Measurements from ENCODE around the gene CD226.
A peak's percentile ranks its signal among the peaks of the same experiment; 100 is the strongest.
"Not testable (repeated sequence)": the region's sequence is repeated elsewhere in the genome, so short reads cannot be mapped to it uniquely, and the experiment has no call there.

Gene CD226

DNA sequence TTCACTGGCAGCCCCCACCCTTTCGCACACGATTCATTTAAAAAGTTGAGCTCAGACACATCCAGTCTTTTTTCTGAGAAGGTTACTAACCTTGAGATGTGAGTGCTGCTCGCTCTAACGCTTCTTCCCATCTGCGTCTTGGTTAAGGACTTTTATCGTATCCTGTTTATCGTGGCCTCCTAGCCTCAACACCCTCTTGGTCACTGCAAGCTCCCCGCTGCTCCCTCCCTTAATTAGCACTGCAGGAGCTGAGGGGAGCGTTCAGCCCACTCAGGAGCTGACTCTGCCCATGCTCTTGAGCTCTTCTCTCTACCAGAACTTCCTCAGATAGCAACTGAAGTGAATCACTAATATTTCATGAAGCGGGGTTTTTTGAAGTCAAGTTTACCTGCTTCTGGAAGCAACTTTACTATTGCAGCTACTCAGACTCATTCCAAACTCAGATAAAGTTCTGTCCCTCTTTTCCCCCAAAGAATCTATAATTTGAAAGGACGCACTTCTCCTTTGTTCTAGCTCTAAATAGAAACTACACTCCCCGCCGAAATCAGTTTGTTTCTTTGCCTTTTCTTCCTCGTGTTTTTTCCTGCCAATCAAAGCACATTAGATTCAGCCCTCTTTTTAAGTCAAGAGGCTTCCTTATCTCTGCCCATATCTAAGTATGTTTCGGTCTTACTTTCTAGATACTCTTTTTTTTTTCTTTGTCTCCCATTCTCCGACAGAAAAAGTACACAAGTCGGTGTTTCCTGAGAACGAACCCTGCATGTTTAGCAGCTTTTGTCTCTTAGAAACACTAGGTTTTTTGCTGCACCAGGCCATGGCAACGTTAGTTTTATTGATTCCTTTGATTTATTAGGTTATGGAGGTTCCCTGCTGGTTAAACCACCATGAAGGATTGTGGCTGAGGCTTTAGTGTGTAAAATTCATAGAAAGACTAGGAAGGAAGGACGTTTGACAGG lies 9.3 kb upstream of the CD226 start:
- DNase-seq (ENCODE audit: low spot score), result no peak

GRCh38 chr18:69956057-69956456 lies 8.4 kb upstream of the CD226 start:
- no peak for DNase-seq (ENCODE audit: low spot score)

GRCh38 chr18:69954719-69955480 lies 7.2 kb upstream of the CD226 start:
- no peak for DNase-seq (ENCODE audit: low spot score)

- DNase-seq (ENCODE audit: low spot score), result no peak
These were observed 5.5 kb upstream of the CD226 start for GRCh38 chr18:69953191-69953590.

DNA sequence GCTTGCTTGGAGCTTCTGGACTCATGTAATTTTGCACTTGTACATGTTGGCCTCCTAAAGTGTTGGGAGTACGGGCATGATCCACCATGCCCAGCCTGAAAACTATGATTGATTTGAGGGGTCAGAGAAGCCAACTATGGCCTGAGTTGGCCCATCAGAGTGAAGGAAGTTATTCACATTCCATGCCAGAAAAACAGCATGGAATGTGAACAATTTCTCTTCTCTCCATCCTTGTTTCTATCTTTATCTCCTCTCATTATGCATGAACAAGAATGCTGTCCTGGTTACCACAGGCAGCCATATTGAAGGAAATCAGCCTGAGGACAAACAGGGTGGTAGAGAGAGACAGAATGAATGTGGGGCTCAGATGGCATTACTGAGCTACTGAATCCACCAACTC lies 3.5 kb upstream of the CD226 start:
- DNase-seq (ENCODE audit: low spot score), result peak; percentile 45

- no peak for DNase-seq (ENCODE audit: low spot score)
These were observed 1.9 kb upstream of the CD226 start for GRCh38 chr18:69949538-69949936.

- DNase-seq (ENCODE audit: low spot score), result peak; percentile 39
These were observed 1.4 kb upstream of the CD226 start for GRCh38 chr18:69948919-69949537.

- no peak for DNase-seq (ENCODE audit: low spot score)
These were observed 583 bp upstream of the CD226 start for GRCh38 chr18:69948256-69948655.

DNA sequence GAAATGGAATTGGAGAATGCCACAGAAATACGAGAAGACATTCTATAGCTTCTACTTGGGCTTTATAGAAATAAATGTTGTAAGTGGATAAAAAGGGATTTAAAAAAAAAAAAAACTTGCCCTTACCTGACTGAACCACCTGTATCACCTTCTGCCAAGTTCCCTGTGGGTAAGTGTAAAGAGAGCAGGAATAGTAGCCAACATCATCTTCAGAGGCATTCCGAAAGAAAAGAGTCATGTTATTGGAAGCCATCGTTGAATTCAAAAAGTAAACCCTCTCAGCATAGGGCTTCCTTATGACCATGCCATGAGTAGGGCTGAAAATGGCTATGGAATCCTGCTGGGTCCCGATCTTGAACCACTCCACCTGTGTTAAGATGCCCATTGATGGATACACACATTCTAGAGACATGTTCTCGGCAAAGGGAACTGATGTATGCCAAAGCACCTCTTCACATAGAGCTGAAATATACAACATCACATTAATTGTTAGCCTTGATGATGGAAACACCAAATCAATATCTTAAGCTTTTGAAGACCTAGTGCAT lies 991 bp downstream of the CD226 start:
- DNase-seq (ENCODE audit: low spot score), result no peak

- no peak for DNase-seq (ENCODE audit: low spot score)
These were observed 2.2 kb downstream of the CD226 start for GRCh38 chr18:69945220-69946114.

- DNase-seq (ENCODE audit: low spot score), result no peak
These were observed 3.2 kb downstream of the CD226 start for GRCh38 chr18:69944436-69944835.

DNA sequence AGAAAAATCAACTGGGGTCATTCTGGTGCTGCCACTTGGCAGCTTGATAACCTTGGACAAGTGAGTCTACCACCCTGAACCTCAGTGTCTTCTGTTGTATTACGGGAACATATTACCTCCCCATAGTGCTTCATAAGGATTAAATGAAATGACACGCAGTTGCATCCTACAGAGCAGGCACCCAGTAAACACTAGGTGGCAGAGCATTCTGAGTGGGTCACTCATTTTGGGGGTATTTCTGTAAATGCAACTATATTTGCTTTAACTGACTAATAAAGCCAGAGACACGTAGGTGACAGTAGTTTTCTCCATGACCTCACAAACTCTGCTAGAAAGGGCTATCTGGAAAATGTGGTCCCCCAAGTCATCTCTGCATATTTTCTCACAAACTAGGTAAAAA lies 4.7 kb downstream of the CD226 start:
- no peak for DNase-seq (ENCODE audit: low spot score)

DNA sequence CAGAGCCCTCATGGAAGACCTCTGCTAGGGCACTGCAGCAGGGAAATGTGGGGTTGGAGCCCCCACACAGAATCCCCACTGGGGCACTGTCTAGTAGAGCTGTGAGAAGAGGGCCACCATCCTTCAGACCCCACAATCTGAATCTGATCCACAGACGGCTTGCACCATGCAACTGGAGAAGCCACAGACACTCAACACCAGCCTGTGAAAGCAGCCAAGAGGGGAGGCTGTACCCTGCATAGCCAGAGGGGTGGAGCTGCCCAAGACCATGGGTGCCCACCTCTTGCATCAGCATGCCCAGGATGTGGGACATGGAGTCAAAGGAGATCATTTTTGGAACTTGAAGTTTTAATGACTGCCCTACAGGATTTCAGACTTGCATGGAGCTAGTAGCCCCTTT lies 6.5 kb downstream of the CD226 start:
- no peak for DNase-seq (ENCODE audit: low spot score)

DNA sequence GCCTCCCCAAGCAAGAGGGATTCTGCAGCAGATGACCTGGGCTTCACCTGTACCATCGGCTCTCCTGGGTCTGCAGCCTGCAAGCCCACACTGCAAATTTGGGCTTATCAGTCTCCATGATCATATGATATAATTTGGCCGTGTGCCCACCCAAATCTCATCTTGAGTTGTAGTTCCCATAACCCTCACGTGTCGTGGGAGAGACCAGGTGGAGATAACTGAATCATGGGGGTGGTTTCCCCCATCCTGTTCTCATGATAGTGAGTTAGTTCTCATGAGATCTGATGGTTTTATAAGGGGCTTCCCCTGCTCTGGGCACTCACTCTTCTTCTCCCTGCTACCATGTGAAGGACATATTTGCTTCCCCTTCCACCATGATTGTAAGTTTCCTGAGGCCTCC lies 7.9 kb downstream of the CD226 start:
- DNase-seq (ENCODE audit: low spot score), result not testable (repeated sequence)

GRCh38 chr18:69936191-69936558 lies 11.5 kb downstream of the CD226 start:
- DNase-seq (ENCODE audit: low spot score), result no peak

DNA sequence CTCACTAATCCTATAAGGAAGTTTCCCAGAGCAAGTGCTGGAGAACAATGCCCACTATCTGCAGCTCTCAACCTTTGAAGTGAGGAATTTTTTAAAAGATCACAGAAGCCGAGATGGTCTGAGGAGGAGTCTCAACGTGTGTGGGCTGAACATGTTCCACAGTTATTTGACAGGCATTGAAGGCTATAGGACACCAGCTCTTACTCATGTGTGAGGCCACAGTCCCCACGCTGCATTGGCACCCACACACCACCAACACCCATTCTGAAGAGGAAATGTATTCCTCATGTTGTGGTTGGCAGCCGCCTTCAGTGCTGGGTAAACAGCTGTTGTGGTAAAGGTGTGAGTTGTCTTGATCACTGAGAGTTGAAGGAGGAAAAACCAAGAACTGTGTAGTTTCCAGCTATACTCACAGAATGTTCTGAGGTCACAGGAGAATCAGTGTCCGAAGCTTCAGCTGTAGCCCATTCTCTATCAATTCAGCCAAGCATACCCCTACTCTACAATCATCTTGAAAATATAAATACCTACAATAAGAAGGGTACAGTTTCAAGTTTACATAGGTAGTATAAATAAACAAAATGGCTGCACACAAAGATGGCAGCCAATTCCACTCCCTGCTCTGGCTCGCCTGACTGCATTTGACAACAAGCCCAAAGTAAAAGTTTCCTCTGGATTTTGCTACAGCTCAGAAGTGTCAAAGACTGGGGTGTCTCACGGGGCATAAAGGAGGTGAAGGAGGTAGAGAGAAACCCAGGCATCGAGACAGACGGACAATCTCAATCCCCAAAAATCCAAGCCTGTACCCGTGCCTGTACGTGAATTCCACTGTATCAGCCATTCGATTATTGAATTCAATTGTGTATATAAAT lies 12.1 kb downstream of the CD226 start:
- no peak for DNase-seq (ENCODE audit: low spot score)

DNA sequence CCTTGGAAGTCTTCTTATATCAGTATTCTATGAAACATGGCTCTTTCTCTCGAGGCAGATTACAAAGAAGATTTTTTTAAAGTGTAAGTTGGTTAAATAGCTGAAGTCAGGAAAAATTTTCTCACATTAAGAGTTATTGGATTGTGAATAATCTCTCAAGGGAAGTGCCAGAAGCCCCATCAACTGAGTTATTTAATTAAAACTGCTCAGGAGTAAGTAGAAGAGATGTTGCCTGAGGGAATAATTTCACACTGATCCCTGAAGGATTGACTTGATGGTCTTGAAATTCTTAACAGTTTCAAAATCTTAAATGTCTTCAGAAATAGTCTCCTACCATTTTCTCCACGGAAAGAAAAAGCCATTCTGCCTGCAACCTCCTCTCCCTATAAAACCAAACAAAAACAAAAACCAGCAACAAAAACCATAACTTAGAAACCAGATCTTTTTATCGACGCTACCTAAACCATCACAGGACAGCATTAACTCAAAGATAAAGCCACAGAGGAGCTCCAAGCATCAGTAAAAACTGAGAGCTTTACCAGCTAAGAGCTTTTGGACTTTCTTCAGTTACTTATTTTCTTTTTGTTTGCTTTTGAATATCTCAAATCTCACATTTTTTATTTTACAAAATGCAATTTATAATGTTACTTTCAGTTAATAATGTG lies 12.9 kb downstream of the CD226 start:
- no peak for DNase-seq (ENCODE audit: low spot score)

GRCh38 chr18:69929041-69929774 lies 18.5 kb downstream of the CD226 start:
- no peak for DNase-seq (ENCODE audit: low spot score)

DNA sequence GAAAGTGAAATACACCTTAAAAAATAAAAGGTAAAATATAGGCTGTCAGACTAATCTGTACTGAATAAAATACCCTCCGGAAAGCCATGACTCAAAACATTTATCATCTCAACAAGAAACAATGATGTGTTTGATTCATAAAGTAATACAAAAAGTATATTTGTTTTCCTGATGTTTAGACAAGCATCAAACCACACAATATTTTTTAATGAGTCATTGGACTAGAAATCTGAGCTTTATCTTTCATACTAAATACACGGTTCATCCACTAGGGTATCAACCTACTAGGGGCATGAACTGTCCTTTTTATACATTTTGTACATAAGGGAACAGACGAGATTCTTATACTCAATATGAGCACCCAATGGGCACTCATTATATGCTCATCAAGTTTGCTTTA lies 31.3 kb downstream of the CD226 start:
- peak; percentile 13 for DNase-seq (ENCODE audit: low spot score)
